ENCODE data around the gene TIMM44.

GRCh38 chr19:7909471-7910067, 33.9 kb downstream of the TIMM44 start:
- TF ChIP-seq CTCF (IDR thresholded peaks at IDR 0.05), result no peak
- TF ChIP-seq POLR2A (IDR thresholded peaks at IDR 0.05), result no peak
- TF ChIP-seq EP300 (IDR thresholded peaks at IDR 0.05), result no peak

All from sigmoid colon (tissue), 4 donors.